Chondrocyte (in vitro differentiated cells): ENCODE measurements around the gene KDF1. TPM values are rescaled to one million over a fixed set of nuclear protein-coding genes. Genes with fewer than 3 reads are reported as not detected.
A peak's percentile ranks its signal among the peaks of the same experiment; 100 is the strongest.

Experiments
- DNase-seq: peaks from one replicate; pipeline ENCODE4 v3.0.0; 2021; ENCODE audit warnings: mixed read lengths, low spot score
- H3K27ac Mint-ChIP-seq: one replicate; pipeline ENCODE4 v1.8.0; 2021; ENCODE audit warnings: mild to moderate bottlenecking, moderate library complexity, mixed read lengths; ENCODE audit not compliant: unreplicated experiment
- H3K27me3 Mint-ChIP-seq: 2 replicates; pipeline ENCODE4 v1.8.0; 2021; ENCODE audit warnings: low read depth, mixed read lengths
- H3K36me3 Mint-ChIP-seq: 2 replicates; pipeline ENCODE4 v1.8.0; 2021; ENCODE audit warnings: low read depth, mixed read lengths
- H3K4me1 Mint-ChIP-seq: 2 replicates; pipeline ENCODE4 v1.8.0; 2021; ENCODE audit warnings: low read depth, mild to moderate bottlenecking, mixed read lengths
- H3K4me3 Mint-ChIP-seq: one replicate; pipeline ENCODE4 v1.8.0; 2021; ENCODE audit warnings: mild to moderate bottlenecking, moderate library complexity, mixed read lengths; ENCODE audit not compliant: unreplicated experiment
- H3K9me3 Mint-ChIP-seq: 2 replicates; pipeline ENCODE4 v1.8.0; 2021; ENCODE audit warnings: low read depth, mixed read lengths
- total RNA-seq: library from RNA; stranded (reverse); gene quantifications from 3 replicates; pipeline ENCODE4 v1.2.1, GENCODE V29; 2021
- TF ChIP-seq, protein P1 (sequence below): fragments of 200-600 bp; sonication (generic); IDR thresholded peaks from 2 replicates; pipeline ENCODE4 v1.5.0; 2021; ENCODE audit warnings: antibody characterized with exemption, mild to moderate bottlenecking, moderate library complexity

KDF1 gene
- total RNA-seq, 1 donor from 2014 or later: not detected

GRCh38 chr1:26941311-26941710, 19.0 kb downstream of the KDF1 start:
- peak; percentile 48 for DNase-seq
- Mint-ChIP-seq H3K36me3 (peaks cover 34% of the 10 kb centered on the region), H3K4me3 (no peak overlapping the region), H3K27ac (no peak overlapping the region), H3K4me1 (peaks cover 13% of the 10 kb centered on the region), H3K27me3 (no peaks in the 10 kb centered on the region), H3K9me3 (no peaks in the 10 kb centered on the region)
- TF ChIP-seq, protein P1, sequence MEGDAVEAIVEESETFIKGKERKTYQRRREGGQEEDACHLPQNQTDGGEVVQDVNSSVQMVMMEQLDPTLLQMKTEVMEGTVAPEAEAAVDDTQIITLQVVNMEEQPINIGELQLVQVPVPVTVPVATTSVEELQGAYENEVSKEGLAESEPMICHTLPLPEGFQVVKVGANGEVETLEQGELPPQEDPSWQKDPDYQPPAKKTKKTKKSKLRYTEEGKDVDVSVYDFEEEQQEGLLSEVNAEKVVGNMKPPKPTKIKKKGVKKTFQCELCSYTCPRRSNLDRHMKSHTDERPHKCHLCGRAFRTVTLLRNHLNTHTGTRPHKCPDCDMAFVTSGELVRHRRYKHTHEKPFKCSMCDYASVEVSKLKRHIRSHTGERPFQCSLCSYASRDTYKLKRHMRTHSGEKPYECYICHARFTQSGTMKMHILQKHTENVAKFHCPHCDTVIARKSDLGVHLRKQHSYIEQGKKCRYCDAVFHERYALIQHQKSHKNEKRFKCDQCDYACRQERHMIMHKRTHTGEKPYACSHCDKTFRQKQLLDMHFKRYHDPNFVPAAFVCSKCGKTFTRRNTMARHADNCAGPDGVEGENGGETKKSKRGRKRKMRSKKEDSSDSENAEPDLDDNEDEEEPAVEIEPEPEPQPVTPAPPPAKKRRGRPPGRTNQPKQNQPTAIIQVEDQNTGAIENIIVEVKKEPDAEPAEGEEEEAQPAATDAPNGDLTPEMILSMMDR: no peak

- TF ChIP-seq, protein P1: no peak
- H3K4me3 Mint-ChIP-seq: no peak overlapping the region
- H3K4me1 Mint-ChIP-seq: peaks cover 13% of the 10 kb centered on the region
- H3K36me3 Mint-ChIP-seq: peaks cover 27% of the 10 kb centered on the region
- no peaks in the 10 kb centered on the region for H3K9me3 Mint-ChIP-seq
- no peak for DNase-seq
- H3K27ac Mint-ChIP-seq: peak overlapping the region; percentile 45
- H3K27me3 Mint-ChIP-seq: no peaks in the 10 kb centered on the region
Measured at GRCh38 chr1:26938659-26939025, 21.6 kb downstream of the KDF1 start.

GRCh38 chr1:26938004-26938658, 22.1 kb downstream of the KDF1 start:
- Mint-ChIP-seq H3K4me1 (peaks cover 13% of the 10 kb centered on the region), H3K4me3 (no peak overlapping the region), H3K27ac (no peak overlapping the region), H3K36me3 (peaks cover 24% of the 10 kb centered on the region), H3K27me3 (no peaks in the 10 kb centered on the region), H3K9me3 (no peaks in the 10 kb centered on the region)
- no peak for DNase-seq
- TF ChIP-seq, protein P1: no peak

DNA sequence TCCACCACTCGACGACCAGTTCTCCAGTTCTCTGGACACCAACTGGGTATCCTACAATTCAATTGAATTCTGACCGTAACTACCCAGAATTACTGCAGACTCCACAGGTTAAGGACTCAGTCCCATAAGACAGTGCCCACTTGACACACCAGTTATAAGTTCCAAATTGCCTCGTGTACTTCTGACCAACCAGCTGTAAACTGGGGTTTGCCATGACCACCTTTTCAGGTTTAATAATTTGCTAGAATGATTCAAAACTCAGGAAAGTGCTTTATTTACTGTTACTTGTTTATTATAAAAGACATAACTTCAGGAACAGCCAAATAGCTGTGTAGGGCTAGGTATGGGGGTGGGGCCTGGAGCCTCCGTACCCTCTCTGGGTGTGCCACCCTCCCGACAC, 23.4 kb downstream of the KDF1 start:
- no peaks in the 10 kb centered on the region for H3K27me3 Mint-ChIP-seq
- H3K4me1 Mint-ChIP-seq: peaks cover 13% of the 10 kb centered on the region
- no peak overlapping the region for H3K4me3 Mint-ChIP-seq
- no peak overlapping the region for H3K27ac Mint-ChIP-seq
- TF ChIP-seq, protein P1: no peak
- peaks cover 18% of the 10 kb centered on the region for H3K36me3 Mint-ChIP-seq
- no peaks in the 10 kb centered on the region for H3K9me3 Mint-ChIP-seq
- no peak for DNase-seq

- H3K4me1 Mint-ChIP-seq: no peaks in the 10 kb centered on the region
- H3K36me3 Mint-ChIP-seq: peaks cover 20% of the 10 kb centered on the region
Measured at GRCh38 chr1:26932531-26932930, 27.7 kb downstream of the KDF1 start.

More at GRCh38 chr1:26932531-26932930, 27.7 kb downstream of the KDF1 start:
- H3K4me3 Mint-ChIP-seq: no peak overlapping the region
- no peak for DNase-seq
- no peak overlapping the region for H3K27ac Mint-ChIP-seq
- TF ChIP-seq, protein P1: no peak
- H3K9me3 Mint-ChIP-seq: no peaks in the 10 kb centered on the region
- H3K27me3 Mint-ChIP-seq: no peaks in the 10 kb centered on the region
